ENCODE measurements around the gene PAM16. TPM values are rescaled to one million over a fixed set of nuclear protein-coding genes. Genes with fewer than 3 reads are reported as not detected.

The PAM16 gene
- total and polyA plus RNA-seq, 10 donors: 26.7 to 88.8 (median 41.1) TPM

- Histone ChIP-seq H3K27me3 (replicated peaks in 1 of 7) (peaks cover 0 to 31% (median 0%) of the 10 kb centered on the region in 7 donors), H3K4me3 (no peak overlapping the region), H3K36me3 (peaks cover 0 to 39% (median 1%) of the 10 kb centered on the region in 6 donors), H3K9me3 (no peaks in the 10 kb centered on the region), H3K4me1 (peaks cover 19 to 36% (median 34%) of the 10 kb centered on the region in 6 donors), H3K27ac (no peak overlapping the region)
- intact Hi-C loops (cut with DNase I; ENCODE audit: low total_unique reads): loop anchor here (5.0 kb wide), 1 partner anchor 45 kb away; no protein-coding TSS in a partner anchor
- 87 to 91% (median 91%) methylated on average over 13 to 14 of the region's 14 CpGs for WGBS, 5 donors
- TF ChIP-seq POLR2AphosphoS5 (IDR thresholded peaks at IDR 0.05) (peak in 1 of 3 donors; percentile 21), CTCF (IDR thresholded peaks at IDR 0.05 in 8 of 11, conservative IDR thresholded peaks at IDR 0.05 in 3 of 11) (no peak), POLR2A (IDR thresholded peaks at IDR 0.05) (no peak)
- no peak for DNase-seq
These were observed 19.0 kb downstream of the PAM16 start for GRCh38 chr16:4332083-4332482.

GRCh38 chr16:4330277-4330874 is 20.7 kb downstream of the PAM16 start:
- intact Hi-C loops (cut with DNase I; ENCODE audit: low total_unique reads): loop anchor here (5.0 kb wide), 1 partner anchor 43 kb away; no protein-coding TSS in a partner anchor
- Histone ChIP-seq H3K27ac (peak overlapping the region in 1 of 8 donors; percentile 74), H3K27me3 (replicated peaks in 1 of 7) (peaks cover 0 to 33% (median 0%) of the 10 kb centered on the region in 7 donors), H3K4me3 (no peak overlapping the region), H3K9me3 (no peaks in the 10 kb centered on the region), H3K4me1 (peaks cover 19 to 52% (median 44%) of the 10 kb centered on the region in 6 donors), H3K36me3 (peaks cover 0 to 23% (median 0%) of the 10 kb centered on the region in 6 donors)
- TF ChIP-seq CTCF (IDR thresholded peaks at IDR 0.05 in 8 of 11, conservative IDR thresholded peaks at IDR 0.05 in 3 of 11) (peak; percentile 85 to 98 (median 95)), POLR2A (IDR thresholded peaks at IDR 0.05) (no peak), POLR2AphosphoS5 (IDR thresholded peaks at IDR 0.05) (peak; percentile 16 to 77 (median 58))
- peak; percentile 96 for DNase-seq
- 41 to 53% (median 51%) methylated on average over 14 of the region's 14 CpGs for WGBS, 5 donors

- Histone ChIP-seq H3K36me3 (peaks cover 0 to 14% (median 0%) of the 10 kb centered on the region in 6 donors), H3K4me3 (peak overlapping the region in 1 of 8 donors; percentile 74), H3K27ac (peak overlapping the region; percentile 33 to 78 (median 74)), H3K4me1 (peaks cover 19 to 65% (median 56%) of the 10 kb centered on the region in 6 donors), H3K9me3 (no peaks in the 10 kb centered on the region), H3K27me3 (replicated peaks in 1 of 7) (peaks cover 0 to 33% (median 0%) of the 10 kb centered on the region in 7 donors)
- 51 to 64% (median 54%) methylated on average over 12 to 17 of the region's 17 CpGs for WGBS, 5 donors
- TF ChIP-seq POLR2AphosphoS5 (IDR thresholded peaks at IDR 0.05) (no peak), CTCF (IDR thresholded peaks at IDR 0.05 in 8 of 11, conservative IDR thresholded peaks at IDR 0.05 in 3 of 11) (no peak), POLR2A (IDR thresholded peaks at IDR 0.05) (no peak)
- intact Hi-C loops (cut with DNase I; ENCODE audit: low total_unique reads): no loop called here
- DNase-seq: no peak
These were observed 22.0 kb downstream of the PAM16 start for GRCh38 chr16:4328782-4329775.
